Skin of body (tissue), 2 donors: ENCODE measurements around the gene SPINK5. TPM values are rescaled to one million over a fixed set of nuclear protein-coding genes. Genes with fewer than 3 reads are reported as not detected.
"Not testable (repeated sequence)": the region's sequence is repeated elsewhere in the genome, so short reads cannot be mapped to it uniquely, and the experiment has no call there.

ENCODE experiments used
- DNase-seq: peaks from one replicate; lab custom pipeline; 2025; lab: John Stamatoyannopoulos, UW
- total RNA-seq: library from RNA; depleted of rRNA; stranded (reverse); fragments of >200 nt; gene quantifications from one replicate; pipeline ENCODE4 v1.2.3, GENCODE V29; 2014

The SPINK5 gene, protein sequence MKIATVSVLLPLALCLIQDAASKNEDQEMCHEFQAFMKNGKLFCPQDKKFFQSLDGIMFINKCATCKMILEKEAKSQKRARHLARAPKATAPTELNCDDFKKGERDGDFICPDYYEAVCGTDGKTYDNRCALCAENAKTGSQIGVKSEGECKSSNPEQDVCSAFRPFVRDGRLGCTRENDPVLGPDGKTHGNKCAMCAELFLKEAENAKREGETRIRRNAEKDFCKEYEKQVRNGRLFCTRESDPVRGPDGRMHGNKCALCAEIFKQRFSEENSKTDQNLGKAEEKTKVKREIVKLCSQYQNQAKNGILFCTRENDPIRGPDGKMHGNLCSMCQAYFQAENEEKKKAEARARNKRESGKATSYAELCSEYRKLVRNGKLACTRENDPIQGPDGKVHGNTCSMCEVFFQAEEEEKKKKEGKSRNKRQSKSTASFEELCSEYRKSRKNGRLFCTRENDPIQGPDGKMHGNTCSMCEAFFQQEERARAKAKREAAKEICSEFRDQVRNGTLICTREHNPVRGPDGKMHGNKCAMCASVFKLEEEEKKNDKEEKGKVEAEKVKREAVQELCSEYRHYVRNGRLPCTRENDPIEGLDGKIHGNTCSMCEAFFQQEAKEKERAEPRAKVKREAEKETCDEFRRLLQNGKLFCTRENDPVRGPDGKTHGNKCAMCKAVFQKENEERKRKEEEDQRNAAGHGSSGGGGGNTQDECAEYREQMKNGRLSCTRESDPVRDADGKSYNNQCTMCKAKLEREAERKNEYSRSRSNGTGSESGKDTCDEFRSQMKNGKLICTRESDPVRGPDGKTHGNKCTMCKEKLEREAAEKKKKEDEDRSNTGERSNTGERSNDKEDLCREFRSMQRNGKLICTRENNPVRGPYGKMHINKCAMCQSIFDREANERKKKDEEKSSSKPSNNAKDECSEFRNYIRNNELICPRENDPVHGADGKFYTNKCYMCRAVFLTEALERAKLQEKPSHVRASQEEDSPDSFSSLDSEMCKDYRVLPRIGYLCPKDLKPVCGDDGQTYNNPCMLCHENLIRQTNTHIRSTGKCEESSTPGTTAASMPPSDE
- 122 TPM for total RNA-seq

DNA sequence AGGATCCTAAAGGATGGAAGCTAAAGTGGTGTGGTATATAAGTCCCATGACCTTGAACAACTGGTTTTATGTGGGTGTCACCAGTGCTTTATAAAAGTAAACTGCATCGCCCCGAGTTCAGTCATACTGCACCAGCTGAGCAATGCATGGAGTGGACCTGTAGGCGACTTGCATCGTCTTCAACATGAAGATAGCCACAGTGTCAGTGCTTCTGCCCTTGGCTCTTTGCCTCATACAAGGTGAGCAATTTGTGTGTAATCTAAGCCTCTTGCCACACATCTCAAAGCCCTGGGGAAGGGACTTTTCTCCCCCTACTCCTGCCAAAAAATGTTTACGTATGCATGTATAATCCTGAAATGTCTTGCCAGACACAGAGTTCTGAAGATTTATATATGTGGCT, at the start of gene SPINK5:
Gene SPINK5 (plus strand): TSS at position 120 of the 400 bp plus-strand sequence. CDS start 65 bp downstream, at position 185.
- no peak for DNase-seq

DNA sequence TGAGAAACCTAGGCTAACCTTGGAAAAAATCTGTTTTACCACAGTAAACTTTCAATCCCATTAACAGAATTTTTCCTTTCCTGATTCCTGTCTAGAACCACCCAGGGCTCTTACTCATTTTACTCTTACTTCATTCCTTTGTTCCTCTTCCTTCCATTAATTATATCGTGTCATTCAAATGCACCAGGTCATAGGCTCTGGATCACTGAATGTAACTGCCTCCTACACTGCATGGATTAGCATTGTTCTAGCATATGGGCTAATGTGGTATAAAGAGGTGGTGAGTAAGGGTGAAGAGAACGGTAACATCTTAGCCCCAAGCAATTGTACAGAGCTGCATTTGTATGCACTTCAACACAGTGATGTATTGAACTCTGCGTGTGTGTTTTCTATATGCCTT, 49.5 kb upstream of the SPINK5 start:
- DNase-seq: no peak

- DNase-seq: no peak
Measured at GRCh38 chr5:148020257-148020988, 43.4 kb upstream of the SPINK5 start.

GRCh38 chr5:148027505-148027904, 36.3 kb upstream of the SPINK5 start:
- no peak for DNase-seq

- DNase-seq: no peak
Measured at GRCh38 chr5:148029131-148029530, 34.6 kb upstream of the SPINK5 start.

DNA sequence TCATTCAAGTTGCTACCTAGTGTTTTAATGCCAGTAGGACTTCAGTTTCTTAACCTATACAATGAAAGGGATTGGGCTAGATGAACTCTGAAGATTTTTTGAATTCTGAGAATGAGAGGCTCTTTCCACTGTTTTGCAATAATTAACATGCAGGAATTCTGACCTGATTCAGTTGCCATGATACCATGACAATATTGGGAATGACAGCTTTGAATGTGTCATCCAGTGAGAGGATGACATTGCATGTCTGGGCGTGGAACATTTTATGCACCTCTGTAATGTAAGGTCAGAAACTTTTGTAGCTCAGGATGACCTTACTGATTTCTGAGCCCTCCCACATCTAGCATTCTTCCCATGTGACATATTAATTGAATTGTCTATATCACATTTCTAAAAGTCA, 30.6 kb upstream of the SPINK5 start:
- no peak for DNase-seq

DNA sequence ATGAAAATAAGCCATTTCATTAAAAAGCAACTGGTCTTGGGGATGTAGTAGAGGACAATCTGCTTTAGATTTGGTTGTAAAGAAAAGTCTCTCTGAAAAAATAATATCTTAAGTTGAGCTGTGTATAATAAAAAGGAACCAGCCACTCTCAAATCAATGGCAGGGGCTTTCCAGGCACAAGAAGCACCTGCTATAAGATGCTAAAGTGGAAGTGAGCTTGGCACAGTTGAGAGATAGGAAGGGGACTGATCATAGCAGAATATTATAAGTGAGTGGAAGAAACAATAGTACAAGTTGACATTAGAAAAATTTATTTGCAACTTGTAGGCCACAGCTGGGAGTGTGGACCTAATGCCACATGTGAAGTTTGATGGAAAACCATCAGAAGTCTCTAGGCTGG, 28.1 kb upstream of the SPINK5 start:
- DNase-seq: no peak

- DNase-seq: no peak
Measured at GRCh38 chr5:148042881-148043280, 20.9 kb upstream of the SPINK5 start.

GRCh38 chr5:148043705-148044104, 20.1 kb upstream of the SPINK5 start:
- DNase-seq: no peak

DNA sequence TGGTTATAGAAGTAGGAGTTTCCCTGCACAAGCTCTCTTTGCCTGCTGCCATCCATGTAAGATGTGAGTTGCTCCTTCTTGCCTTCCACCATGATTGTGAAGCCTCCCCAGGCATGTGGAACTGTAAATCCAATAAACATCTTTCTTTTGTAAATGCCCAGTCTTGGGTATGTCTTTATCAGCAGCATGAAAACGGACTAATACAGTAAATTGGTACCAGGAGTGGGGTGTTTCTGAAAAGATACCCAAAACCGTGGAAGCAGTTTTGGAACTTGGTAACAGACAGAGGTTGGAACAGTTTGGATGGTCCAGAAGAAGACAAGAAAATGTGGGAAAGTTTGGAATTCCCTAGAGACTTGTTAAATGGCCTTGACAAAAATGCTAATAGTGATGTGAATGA, 8.6 kb upstream of the SPINK5 start:
- DNase-seq: not testable (repeated sequence)

DNA sequence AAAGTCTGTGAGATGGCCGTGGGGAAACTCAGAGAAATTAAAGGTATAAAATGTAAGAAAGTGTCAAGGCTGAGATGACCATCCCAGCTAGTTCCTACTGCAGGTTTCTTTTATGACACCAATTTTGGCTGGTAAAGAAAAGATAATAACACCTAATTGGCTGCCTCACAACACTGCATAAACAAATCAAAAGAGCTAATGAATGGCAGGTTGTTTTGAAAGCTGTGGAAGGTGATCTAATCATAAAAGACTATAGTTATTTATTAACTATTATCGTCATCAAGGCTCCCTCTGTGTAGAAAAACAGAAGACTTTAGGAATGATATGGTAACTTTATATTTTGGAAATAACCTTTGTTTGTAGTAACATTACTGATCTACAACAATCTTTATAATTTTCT, 3.5 kb upstream of the SPINK5 start:
- DNase-seq: no peak

- DNase-seq: no peak
Measured at GRCh38 chr5:148060881-148061280, 2.9 kb upstream of the SPINK5 start.

DNA sequence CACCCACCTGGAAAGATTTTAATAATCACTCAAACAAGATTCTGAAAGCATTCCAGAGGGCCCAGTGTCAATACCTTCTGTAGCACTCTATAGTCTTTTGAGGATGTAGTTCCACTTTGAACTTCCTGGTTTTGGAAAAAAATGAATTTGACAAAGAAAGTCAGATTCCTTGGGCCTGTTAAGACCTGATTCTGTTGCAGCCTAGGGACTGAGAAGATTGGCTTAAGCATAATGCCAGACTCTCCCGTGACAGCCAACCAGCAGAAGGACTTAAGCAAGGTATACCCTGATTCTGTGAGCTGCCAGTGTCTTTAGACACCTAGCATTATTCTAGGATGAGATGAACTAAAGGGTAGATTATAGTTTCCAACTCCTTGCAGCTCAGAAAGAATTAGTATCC, 6.8 kb downstream of the SPINK5 start:
- no peak for DNase-seq

GRCh38 chr5:148072207-148072606, 8.4 kb downstream of the SPINK5 start:
- no peak for DNase-seq

GRCh38 chr5:148075529-148075928, 11.7 kb downstream of the SPINK5 start:
- no peak for DNase-seq

DNA sequence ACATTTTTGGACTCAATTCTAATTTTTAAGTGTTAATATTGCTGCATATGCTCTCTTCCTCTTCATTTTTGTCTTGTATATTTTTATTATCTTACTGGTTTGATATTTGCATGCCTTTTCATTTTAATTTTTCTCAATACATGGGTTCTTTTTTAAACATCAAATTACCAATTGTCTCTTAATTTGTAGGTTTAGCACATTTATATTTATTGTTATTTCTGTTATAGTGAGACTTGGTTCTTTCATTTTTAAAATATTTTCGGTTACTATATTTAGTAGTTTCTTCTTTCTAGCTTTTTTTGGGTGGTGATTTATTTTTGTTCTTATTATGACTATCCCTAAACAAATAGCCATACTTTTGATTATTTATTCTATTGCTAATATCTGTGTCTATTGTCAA, 19.4 kb downstream of the SPINK5 start:
- no peak for DNase-seq

- no peak for DNase-seq
Measured at GRCh38 chr5:148084269-148084668, 20.5 kb downstream of the SPINK5 start.

- DNase-seq: no peak
Measured at GRCh38 chr5:148085310-148085709, 21.5 kb downstream of the SPINK5 start.

- DNase-seq: no peak
Measured at GRCh38 chr5:148085977-148086705, 22.4 kb downstream of the SPINK5 start.

DNA sequence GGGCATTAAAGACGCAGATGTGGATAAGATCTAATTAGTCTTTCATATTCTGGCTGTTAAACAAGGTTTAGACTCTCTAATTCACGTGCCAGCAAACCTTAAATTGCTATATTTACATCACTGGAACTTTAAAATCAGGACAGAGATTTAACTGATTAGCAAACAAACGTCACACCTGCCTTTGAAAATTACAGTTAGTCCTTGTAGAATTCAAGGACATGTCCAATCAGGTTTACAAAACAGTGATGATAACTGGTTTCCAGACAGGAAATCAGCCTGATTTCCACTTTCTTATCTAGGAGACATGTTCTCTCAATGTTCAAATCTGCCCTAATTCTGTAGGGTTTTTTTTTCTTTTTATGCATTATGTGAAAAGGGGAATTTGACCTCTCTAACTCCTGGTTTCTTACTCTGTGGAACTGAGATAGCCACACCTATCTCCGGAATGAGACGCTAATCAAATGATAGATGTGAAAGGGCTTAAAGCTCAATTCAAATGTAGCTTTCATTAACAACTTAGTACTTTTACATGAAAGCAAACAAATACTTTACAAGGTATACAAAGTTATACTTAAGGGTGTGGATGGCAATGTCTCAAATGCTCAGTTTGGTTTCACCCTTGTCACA, 26.5 kb downstream of the SPINK5 start:
- DNase-seq: no peak
